GM21423 (cell line): ENCODE measurements around the gene ELMOD1.

Source experiments
- ATAC-seq: cut with Tn5 transposase; IDR thresholded peaks from one replicate; pipeline ENCODE4 v1.9.1; 2021; ENCODE audit warnings: mild to moderate bottlenecking, moderate library complexity; ENCODE audit not compliant: unreplicated experiment

Gene ELMOD1

GRCh38 chr11:107631931-107632330, 41.0 kb downstream of the ELMOD1 start:
- ATAC-seq, result no peak

GRCh38 chr11:107646783-107647182, 55.8 kb downstream of the ELMOD1 start:
- ATAC-seq, result no peak

DNA sequence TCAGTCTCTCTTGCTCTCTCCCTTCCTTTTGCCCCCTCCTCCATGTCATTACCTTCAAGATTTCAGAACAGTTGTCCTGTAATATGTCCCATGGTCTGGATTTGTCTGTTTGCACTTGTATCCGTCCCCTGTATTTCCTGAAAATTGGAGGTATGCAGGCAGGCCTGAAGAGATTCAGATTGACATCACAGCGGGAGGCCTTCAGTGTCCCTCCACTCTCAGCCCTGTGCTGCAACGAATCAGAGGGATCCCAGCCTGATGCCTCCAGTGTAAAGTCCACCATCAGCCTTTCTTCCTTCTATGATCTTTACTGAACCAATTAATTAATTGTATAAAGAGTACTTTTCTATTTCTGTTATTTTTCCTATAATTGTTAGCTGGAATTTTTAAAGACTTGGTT, 57.3 kb downstream of the ELMOD1 start:
- no peak for ATAC-seq

GRCh38 chr11:107651672-107652071, 60.7 kb downstream of the ELMOD1 start:
- ATAC-seq, result no peak

- ATAC-seq, result no peak
Observed at GRCh38 chr11:107653076-107653475, 62.1 kb downstream of the ELMOD1 start.

DNA sequence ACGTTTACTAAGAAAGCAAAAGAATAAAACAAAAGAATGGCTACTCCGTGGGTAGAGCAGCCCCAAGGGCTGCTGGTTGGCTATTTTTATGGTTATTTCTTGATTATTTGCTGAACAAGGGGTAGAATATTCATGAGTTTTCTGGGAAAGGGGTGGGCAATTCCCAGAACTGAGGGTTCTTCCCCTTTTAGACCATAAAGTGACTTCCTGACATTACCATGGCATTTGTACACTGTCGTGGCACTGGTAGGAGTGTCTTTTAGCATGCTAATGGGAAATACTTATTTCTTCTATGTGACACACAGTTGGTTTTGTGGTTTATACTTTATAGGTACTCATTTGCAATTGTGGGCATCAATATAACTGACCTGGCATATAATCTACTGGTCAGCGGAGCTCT, 64.7 kb downstream of the ELMOD1 start:
- no peak for ATAC-seq

- no peak for ATAC-seq
Observed at GRCh38 chr11:107659310-107659709, 68.4 kb downstream of the ELMOD1 start.

GRCh38 chr11:107660066-107660465, 69.1 kb downstream of the ELMOD1 start:
- ATAC-seq, result no peak

DNA sequence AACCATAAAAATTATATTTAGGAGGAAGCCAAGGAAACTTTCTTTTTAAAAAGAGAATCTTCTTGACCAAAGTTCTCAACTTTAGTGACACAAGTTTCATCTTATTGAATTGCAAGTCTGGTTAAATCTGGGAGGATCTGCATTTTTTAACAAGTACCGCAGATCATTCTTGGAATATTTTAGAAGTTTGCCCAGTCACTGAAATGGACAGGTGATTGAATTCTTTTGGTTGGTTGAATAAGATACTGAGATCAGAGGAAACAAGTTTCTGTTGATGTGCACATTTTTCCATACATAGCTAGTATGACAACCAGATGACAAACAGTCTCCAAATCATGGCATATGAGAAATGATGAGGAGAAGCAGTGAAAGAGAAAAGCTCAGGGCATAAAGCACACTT, 70.7 kb downstream of the ELMOD1 start:
- no peak for ATAC-seq

DNA sequence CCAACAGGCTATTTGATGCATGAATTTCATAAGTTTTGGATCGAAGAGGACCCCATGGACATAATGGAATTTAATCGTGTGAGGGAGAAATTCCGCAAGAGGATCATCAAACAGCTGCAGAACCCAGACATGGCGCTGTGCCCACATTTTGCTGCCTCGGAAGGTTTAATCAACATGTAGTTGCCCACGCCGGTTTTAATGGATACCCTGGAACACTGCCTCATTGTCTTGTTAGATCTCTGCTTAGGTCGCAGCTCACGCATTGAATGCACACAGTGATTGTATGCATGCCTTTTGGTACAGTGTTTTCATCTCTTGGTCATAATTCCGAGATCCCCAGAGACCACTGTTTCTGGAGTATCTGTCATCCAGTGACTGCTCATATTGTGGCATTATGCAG, 74.1 kb downstream of the ELMOD1 start:
- ATAC-seq, result no peak

DNA sequence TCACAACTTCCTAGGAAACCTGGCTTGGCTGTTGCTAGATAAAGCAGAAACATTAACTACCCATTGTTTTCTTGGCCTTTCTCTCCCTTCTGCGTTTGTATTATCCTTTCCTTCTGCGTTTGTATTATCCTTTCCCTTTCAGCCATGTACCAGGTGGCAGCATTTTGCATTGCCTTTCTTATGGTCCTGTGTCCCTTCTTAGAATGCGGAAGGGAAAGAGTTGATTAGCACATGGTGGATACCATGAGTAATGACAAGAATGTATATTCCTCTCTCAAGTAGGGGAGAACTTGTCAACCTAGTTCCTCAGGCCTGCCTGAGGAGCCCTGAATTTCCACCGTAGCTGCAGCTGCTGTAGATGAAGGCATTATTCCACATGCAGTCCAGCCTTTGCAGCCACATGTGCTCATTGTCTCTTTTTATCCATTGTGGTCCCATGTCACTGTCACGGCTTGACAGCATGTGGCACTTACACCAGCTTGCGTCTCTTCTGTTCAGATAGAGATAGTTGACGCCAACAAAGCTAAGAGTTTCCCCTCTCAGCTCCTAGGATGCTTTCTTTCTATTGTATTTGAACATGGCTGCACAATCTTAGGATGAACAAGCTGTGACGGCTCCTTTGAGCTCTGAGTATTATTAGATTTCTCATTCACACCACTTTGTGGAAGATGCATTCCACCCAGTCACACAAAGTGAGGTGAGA, 76.1 kb downstream of the ELMOD1 start:
- no peak for ATAC-seq

DNA sequence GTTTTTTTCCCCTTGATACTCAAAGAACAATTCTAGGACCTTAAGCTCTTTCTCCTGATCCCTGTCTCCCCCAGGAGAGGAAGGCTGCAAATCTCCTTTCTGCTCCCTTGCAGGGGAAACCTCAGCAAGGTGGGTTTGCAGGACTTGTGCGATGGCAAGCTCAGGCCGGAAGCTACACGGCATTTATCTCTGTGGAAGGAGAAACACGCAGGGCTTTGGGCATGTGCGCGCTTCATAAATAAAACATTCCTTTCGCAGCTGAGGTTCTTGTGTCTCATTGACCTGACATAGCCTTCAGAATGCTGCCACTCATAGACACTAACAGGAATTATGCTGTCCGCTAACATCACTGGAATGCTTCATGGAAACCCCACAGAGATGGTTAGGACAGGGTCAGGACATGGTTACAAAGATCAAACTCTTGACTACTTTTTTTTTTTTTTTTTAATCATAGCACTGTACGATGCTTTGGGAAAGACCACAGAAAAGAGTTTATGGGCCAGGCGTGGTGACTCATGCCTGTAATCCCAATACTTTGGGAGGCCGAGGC, 78.3 kb downstream of the ELMOD1 start:
- ATAC-seq, result no peak

DNA sequence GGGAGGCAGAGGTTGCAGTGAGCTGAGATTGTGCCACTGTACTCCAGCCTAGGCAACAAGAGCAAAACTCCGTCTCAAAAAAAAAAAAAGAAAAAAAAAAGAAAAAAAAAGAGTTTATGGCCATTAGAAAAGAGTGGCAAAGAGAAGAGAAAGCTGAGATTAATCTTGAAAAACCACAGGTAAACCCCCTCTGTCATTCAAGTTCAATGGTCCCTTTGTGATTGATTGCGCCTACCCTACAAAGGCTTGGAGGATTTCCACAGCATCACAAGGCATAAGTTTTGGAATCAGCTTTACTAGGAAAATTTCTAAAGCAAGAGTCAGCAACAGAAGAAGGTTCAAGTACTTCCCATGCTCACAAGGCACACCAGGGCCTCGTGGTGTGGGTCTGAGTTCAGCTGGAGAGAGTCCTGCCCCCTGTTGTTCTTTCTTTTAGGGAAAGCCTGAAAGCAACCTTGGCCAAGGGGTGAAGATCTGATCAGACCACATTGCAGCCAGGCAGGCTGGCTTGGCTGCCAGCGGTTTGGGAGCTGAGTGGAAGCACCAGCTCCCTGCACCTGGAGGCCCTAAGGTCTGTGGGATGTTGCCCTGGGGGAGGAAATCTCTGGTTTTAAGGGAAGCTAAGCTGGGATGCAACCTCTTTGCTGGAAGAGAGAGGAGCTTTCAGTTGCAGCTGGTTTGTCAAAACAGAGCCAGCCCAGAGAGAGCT, 79.1 kb downstream of the ELMOD1 start:
- ATAC-seq, result no peak

- no peak for ATAC-seq
Observed at GRCh38 chr11:107675902-107676301, 85.0 kb downstream of the ELMOD1 start.

DNA sequence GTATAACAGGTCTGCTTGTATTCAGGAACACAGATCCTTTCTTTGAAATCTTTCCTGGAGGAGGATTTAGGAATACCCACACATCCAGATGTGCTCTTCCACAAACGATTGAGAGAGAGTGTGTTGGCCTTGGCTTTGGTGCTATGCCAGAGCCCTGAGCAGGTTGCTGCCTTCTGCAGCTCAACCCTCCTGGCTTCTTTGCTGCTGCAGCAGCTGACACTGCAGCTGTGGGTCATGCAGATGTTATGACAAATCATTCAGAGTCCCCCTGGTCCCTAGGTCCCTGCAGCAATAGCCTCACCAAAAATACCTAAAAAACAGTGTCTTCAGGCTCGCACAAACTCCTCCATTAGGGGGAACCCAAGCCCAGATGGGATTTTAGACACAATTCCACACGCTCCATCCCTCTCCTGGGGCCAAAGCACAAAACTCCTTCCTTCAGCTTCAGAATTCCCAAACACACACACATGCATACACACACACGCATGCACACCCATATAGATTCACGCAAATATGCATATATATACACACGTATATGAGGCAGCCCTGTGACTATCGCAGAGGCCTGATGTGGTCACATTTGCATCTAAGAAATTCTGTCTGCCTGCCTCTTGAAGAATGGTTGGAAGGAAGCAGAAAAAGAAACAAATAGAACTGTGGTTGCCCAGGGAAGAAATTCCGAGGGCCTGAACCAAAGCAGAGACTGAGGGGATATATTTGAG, 85.5 kb downstream of the ELMOD1 start:
- ATAC-seq, result no peak

DNA sequence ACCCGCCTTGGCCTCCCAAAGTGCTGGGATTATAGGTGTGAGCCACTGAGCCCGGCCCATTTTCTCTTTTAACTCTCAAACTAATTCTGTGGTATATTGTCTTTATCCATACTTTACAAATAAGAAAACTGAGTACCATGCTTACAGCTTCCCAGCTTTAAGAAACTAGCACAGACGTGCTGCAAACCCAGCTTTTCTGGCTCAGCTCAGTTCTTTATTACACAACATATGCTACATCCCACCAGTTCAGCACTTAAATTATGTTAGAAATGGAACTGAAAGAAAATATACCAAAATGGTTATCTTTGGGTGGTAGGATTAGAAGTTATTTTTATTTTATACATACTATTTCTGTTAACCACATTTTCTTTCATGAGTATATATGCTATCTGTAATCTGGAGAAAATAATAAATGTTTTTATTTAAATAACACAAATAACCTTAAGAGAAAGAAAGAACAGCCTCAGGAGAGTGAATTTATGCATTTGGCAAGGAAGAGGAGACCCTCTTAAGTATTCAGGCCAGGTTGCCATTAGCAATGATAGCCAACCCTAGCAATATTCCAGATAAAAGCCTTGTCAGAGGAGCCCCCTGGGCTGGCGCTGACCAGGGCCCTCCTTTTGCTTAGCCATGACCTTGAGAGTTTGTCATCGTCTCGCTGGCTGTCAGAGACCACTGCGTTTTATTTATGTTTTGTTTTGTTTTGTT, 87.1 kb downstream of the ELMOD1 start:
- no peak for ATAC-seq

- no peak for ATAC-seq
Observed at GRCh38 chr11:107678632-107678971, 87.7 kb downstream of the ELMOD1 start.

DNA sequence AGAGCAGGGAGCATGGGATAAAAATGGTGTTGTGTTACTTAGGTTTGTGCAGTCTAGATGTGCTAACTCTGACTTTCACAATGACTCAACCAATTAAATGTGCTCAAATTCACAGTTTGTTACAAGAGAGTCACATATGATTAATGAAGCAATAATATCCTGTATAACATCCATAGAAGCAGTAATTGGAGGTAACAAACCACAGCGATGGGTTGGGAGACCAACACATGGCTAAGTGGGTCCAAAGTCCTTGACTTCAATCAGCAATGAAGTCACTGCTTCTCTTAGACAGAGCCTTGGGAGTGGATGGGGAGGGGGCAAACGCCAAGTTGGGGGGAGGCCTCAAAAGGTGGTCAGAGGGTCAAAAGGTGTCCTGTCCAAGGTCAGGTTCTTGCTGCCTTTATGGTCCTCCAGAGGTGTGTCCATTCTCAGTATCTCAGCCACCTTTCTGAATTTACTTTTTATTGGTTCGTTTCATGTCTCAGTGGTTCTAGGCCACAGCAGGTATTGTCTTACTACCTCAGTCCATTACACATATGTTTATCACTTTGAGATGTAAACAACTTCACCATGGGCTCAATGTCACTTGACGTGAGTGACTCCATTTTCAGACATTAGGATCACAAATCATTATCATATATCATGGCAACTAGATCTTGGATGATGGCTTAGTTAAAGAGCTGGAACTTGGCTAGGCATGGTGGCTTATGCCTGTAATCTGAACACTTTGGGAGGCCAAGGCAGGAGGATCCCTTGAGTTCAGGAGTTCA, 88.5 kb downstream of the ELMOD1 start:
- ATAC-seq, result no peak

DNA sequence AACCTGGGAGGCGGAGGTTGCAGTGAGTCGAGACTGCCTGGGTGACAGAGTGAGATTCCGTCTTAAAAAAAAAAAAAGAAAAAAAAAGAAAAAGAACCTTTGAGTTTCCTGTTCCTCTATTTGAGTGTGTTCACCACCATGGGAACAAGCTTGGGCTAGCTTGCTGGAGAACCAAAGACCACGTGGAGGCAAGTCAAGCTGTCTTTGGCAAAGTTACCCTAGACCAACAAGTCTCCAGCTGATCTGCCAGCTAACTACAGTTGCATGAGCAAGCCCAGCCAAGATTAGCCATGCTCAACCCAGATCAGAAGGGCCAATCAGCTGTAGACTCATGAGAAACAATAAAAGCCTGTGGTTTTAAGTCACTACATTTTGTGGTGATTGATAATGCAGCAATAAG, 91.2 kb downstream of the ELMOD1 start:
- ATAC-seq, result no peak

- ATAC-seq, result no peak
Observed at GRCh38 chr11:107682572-107682971, 91.6 kb downstream of the ELMOD1 start.
